GM18508 (cell line): Measurements from ENCODE around the gene EPHA8.

Source experiments
- ATAC-seq: cut with Tn5 transposase; IDR thresholded peaks from one replicate; pipeline ENCODE4 v1.9.1; 2021; ENCODE audit warnings: moderate number of reproducible peaks; ENCODE audit not compliant: insufficient read depth, unreplicated experiment

Gene EPHA8

DNA sequence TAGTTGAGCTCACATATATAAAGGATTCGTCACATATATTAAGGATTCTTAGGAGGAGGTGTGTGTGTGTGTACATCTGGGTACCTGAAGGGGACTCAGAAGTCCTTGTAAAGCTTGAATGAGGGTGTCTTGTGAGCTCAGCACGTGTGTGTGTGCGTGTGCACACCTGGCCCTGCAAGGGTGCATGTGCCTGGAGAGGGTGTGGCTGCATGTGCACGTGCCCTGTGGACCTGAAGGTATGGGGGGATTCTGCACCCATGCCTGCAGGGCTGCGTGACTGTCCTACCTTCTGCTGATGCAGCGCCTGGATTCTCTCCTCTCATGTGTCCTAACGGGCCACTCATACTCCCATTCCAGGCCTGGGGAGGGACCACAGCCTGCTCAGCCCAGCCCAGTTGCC, 24.0 kb downstream of the EPHA8 start:
- no peak for ATAC-seq

DNA sequence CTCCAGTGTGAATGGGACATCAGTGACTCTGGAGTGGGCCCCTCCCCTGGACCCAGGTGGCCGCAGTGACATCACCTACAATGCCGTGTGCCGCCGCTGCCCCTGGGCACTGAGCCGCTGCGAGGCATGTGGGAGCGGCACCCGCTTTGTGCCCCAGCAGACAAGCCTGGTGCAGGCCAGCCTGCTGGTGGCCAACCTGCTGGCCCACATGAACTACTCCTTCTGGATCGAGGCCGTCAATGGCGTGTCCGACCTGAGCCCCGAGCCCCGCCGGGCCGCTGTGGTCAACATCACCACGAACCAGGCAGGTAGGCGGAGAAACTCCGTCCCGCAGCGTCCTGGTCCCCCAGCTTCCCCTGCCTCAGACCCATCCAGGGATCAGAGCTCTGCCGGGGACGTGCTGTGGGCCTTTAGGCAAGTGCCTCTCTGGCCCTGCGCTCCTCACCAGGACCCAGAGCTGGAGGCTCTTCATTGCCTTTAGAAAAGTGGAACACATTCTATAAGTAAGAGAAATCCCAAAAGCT, 25.7 kb downstream of the EPHA8 start:
- no peak for ATAC-seq

DNA sequence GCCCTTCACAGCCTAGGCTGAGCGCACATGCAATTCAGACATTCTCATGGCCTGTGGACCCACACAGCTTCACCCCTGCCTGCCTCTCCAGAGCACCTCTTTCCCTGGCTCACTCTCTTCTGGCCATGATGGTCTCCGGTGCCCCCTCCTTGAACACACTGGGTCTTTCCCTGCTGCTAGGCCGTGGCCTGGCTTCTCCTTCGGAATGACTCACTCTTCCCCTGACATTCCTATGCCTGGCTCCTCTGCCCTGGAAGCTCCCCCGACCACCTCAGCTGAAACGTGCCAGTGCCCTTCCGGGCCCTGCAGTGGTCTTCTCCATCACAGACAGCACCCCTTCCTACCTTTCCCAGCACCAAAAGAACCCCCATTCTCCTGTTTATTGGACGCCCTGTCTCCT, 28.3 kb downstream of the EPHA8 start:
- ATAC-seq: no peak

DNA sequence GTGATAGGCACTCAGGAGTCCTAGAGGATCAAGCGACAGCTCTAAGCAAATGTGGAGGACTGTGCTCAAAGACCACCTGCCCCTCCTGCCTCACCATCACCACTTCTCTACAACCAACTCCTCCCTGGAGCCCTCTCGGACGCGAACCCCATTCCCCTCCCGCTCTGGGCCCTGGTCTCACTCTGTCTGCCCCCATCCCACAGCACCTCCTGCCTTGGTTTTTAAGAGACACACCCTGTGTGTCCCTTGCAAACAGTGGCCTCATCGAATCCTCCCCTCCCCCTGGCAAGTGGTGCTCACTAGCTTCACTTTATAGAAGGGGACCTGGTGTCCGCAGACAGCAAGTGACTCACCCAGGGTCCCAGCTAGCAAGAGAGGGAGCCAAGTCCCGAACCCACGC, 28.8 kb downstream of the EPHA8 start:
- no peak for ATAC-seq

DNA sequence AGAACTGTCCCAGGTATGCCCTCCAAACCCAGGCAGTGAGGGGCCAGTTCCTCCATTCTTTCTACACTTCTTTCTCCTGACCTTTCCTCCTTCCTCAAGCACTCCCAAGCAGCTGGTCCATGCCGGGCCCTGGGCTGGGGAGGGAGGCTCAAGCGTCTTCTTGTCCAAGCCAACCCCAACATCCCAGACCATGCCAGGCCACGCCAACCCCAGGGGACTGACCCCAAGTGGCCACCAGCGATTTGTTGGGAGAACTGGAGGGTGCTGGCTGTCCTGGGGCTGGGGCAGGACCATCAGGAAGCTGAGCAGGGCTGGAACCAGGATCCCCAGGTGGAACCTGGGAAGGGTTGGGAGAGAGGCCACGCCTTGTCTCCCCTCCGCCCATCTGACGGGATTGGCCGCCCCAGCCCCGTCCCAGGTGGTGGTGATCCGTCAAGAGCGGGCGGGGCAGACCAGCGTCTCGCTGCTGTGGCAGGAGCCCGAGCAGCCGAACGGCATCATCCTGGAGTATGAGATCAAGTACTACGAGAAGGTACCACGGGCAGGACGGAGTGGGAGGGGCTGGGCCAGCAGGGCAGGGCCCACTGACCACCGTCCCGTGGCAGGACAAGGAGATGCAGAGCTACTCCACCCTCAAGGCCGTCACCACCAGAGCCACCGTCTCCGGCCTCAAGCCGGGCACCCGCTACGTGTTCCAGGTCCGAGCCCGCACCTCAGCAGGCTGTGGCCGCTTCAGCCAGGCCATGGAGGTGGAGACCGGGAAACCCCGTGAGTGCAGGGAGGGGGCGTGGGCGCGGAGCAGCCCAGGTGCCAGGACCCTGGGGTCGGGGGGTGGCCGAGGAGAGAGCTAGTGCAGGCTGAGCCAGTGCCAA, 29.9 kb downstream of the EPHA8 start:
- ATAC-seq: no peak

DNA sequence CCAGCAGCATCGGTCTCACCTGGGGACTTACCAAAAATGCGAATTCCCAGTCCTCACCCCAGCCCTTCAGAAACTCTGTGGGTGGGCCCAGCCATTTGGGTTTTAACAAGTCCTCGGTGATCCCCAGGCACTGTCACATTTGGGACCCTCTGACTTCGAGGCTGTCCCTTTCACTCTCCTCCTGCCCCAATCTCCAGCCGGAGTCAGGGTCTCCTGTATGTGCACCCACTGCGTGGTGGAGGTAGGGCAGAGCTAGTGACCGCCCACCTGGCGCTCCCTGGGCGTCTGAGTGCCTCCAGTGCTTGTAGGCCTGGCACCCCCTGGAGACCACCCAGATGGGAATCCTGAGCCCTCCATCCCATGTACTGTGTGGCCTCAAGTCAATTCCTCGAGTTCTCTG, 31.1 kb downstream of the EPHA8 start:
- ATAC-seq: no peak

DNA sequence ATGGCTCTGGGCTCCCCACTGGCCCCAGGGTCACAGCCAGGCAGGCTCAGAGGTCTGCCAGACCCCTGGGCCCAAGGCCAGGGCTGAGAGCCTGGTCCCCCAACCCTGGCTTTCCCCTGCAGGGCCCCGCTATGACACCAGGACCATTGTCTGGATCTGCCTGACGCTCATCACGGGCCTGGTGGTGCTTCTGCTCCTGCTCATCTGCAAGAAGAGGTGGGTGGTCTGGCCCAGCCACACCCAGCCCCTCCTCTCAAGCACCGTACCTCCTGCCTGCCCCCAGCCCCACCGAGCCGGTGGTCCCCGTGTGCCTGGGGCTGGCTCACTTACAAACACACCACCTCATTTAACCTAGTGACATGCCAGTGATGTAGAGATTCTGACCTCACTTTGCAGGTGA, 31.8 kb downstream of the EPHA8 start:
- ATAC-seq: no peak

DNA sequence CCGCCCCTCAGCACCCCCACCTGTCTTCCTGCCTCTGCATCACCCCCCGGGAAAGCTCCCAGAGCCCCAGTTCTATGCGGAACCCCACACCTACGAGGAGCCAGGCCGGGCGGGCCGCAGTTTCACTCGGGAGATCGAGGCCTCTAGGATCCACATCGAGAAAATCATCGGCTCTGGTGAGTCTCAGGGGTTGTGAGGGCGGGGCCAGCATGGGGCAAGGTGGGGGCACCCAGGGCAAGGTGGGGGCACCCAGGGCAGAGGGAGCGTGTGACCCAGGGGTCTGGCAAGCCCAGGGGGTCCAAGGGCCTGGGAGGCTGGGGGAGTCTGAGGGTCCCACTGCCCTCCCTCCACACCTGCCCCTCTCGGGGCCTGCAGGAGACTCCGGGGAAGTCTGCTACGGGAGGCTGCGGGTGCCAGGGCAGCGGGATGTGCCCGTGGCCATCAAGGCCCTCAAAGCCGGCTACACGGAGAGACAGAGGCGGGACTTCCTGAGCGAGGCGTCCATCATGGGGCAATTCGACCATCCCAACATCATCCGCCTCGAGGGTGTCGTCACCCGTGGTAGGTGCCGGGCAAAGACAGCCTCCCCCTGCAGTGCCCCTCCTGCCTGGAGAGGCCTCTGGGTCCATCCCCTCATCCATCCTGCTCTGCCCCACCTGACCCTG, 34.1 kb downstream of the EPHA8 start:
- ATAC-seq: no peak

DNA sequence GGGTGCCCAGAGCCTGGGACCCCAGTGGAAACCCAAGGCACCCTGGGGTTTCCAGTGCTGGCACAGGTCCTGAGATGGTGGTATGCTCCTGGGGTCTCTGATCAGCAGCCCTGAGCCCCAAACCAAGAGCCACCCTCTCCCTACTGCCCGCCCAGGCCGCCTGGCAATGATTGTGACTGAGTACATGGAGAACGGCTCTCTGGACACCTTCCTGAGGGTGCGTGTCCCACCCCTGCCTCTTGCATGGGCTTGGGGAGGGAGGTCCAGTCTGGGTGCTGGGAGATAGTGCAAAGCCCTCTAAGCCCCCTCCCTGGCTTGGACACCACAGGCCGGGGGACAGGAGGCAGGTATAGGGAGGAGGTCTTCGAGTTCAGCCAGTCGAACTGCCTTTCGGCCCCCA, 34.7 kb downstream of the EPHA8 start:
- ATAC-seq: no peak

DNA sequence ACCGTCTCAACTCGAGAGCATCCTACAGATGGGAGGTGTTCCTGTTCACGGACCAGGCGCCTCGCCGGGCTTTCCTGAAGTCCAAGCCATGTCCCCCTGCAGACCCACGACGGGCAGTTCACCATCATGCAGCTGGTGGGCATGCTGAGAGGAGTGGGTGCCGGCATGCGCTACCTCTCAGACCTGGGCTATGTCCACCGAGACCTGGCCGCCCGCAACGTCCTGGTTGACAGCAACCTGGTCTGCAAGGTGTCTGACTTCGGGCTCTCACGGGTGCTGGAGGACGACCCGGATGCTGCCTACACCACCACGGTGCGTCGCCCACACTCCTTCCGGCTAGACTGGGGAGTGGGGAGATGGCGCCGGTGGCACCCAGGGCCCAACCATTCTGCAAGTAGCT, 35.4 kb downstream of the EPHA8 start:
- ATAC-seq: no peak

DNA sequence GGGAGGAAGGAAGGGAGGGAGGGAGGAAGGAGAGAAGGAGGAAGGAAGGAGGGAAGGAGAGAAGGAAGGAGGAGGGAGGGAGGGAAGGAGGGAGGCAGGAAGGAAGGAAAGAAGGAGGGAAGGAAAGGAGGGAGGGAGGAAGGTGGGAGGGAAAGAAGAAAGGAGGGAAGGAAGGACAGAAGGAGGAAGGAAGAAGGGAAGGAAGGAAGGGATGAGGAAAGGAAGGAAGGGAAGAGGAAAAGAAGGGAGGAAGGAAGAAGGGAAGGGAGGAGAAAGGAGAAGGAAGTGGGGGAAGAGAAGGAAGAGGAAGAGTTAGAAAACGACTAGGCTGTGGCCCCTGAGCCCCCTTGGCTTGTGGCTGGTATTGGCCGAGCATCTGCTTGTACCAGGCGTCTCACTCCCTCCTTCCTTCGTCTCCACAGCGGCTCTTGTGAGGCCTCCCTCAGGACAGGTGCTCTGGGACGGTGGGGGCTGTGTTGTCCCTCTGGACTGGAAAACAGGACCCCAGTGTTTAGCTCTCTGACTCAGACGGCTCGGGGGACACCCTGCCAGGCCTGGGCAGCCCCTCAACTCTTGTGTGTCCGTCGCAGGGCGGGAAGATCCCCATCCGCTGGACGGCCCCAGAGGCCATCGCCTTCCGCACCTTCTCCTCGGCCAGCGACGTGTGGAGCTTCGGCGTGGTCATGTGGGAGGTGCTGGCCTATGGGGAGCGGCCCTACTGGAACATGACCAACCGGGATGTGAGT, 37.0 kb downstream of the EPHA8 start:
- ATAC-seq: no peak

DNA sequence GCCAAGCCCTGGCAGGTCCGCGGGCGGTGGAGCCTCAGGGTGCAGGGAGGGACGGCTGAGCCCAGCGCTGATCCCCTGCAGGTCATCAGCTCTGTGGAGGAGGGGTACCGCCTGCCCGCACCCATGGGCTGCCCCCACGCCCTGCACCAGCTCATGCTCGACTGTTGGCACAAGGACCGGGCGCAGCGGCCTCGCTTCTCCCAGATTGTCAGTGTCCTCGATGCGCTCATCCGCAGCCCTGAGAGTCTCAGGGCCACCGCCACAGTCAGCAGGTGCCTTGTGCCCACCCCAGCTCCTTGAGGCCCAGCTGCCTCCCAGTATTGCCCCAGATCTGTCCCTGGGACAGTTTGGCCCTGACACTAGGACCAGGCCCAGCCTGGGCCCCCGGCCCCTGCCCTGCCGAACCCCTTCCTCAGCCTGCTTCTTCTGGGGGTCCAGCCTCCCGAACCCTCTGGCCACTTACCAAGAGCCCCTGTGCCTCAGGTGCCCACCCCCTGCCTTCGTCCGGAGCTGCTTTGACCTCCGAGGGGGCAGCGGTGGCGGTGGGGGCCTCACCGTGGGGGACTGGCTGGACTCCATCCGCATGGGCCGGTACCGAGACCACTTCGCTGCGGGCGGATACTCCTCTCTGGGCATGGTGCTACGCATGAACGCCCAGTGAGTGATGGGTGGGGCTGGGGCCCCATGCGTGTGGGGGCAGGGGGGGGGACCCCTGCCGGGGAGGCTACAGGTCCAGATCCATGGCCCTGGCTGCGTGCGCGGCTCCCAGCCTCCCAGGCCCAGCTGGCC, 37.7 kb downstream of the EPHA8 start:
- no peak for ATAC-seq

DNA sequence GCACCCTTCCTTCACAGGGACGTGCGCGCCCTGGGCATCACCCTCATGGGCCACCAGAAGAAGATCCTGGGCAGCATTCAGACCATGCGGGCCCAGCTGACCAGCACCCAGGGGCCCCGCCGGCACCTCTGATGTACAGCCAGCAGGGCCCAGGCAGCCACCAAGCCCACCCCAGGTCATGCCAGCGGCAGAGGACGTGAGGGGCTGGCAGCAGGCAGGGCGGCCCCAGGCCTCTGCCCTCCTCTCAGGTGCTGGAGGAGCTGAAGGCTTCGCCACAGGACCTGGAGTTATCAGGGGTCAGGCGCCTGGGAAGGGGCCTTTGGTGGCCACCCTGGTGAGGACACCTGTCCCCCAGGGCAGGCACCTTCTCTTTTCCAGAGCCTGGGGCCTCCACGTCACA, 38.3 kb downstream of the EPHA8 start:
- no peak for ATAC-seq

DNA sequence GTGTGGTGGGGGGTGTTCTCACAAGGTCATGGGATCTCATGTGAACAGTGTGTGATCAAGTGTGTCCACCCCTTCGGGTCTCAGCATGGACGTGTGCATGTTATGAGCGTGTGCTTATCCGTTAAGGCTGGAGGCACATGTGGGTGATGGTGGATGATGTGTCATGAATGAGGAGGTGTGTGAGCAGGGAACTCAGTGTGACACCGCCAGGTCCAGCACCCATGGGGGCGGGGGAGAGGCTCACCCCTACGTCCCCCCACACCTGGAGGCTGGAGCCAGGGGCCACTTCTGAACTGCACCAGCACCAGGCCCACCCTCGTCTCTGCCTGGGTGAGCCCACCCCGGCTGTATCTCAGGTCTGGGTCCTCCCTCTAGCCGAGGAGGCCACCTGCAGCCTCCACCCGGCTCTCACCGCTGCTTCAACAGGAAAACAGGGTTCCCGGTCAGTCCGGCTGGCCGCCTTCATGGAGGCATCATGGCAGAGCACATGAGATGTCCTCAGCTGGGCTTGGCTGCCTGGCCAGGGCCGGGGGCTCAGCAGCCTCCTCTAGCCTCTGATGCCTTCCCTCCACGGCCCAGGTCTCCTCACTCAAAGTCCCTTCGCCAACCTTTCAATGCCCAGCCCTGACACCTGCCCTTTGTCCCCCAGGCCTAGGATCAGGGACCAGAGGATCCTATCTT, 38.9 kb downstream of the EPHA8 start:
- no peak for ATAC-seq

DNA sequence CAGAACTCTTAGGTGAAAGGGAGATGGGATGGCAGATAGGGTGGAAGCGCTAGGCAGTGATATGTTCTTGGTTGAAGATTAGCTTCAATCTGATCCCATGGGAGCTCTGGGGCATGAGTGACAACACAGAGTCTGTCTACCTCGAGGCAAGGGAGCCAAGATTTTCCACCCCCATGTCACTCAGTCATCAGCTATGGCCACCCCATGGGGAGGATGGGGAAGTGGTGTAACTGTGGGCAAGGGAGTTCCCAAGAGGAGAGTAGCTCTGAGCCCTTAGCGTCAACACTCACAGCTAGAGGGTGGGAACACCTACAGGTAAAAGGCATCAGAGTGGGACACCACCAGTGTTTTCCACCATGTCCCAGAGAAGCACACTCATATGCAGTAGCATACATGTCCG, 42.9 kb downstream of the EPHA8 start:
- no peak for ATAC-seq

DNA sequence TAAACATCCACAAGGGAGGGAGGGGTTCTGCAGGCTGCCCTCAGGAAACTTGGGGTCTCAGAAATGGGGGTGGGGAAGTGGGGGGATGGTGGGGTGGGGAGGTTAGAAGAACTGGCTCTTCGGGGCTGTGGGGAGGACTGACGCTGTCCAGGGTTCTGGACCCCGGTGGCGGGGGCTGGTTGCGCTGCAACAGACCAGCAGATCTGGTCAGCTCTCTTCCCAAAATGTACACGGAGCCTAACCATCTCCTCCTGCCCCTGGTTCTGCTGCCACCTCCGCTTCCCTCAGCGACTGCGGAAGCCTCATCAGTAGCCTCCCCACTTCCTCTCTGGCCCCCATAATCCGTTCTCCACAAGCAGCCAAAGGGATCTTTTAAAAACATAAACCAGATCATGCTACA, 43.9 kb downstream of the EPHA8 start:
- ATAC-seq: no peak

DNA sequence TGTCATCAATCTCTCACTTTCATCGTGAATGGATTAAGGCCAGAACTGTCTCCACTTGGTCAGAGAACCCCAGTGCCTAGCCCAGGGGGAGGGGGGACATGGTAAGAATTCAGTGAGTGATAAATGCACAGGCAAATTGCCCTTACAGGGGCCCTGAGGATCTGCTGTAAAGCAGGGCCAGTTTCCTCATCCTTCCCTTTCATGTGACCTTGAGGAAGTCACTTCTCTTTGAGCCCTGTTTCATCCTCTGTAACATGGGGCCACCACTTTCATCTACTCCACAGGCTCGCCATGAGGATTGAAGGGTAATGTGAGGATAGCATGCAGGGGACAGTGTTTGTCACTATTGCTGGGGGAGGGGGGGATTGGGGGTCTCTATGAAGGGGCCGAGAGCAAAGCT, 45.1 kb downstream of the EPHA8 start:
- no peak for ATAC-seq

DNA sequence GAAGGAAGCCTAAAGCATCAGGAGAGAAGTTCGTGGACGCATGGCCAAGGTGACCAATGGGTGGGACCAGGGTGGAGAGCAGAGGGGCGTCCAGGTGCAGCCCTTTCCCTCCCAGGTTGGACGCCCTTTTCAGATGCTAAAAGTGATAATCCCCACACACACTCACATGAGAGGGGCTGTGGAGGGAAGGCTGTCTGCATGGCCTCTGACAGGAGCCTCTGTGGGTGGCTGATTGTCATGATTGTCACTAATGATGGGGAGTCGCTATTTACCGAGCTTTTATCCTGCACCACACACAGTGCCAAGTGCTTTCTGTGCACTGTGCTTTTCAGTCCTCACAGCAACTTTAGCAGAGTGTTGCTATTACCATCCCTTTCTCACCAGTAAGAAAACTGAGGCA, 46.0 kb downstream of the EPHA8 start:
- ATAC-seq: no peak

DNA sequence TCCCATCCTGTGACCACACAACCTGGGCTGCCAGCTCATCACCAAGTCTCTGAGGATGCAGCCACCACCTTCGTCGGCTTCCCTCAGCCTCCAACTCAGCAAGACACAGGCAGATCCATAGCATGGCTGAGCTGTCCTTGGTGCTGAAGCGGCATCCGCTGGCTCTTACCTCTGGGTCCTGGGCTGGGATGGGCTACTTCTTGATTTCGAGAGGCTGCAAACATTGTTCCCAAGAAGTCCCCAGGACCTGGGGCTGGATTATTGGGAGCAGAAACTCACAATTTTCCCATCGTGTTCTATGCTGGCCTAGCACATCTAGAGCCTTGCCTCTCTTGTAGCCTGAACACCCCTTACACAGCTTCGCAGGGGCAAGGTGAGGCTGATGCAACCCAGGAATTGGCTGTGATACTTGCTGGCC, 48.2 kb downstream of the EPHA8 start:
- ATAC-seq: no peak
